ENCODE results near the gene C10orf53. TPM values are rescaled to one million over a fixed set of nuclear protein-coding genes. Genes with fewer than 3 reads are reported as not detected.

Gene C10orf53
- total RNA-seq, 1 donor from 2014 or later: not detected

DNA sequence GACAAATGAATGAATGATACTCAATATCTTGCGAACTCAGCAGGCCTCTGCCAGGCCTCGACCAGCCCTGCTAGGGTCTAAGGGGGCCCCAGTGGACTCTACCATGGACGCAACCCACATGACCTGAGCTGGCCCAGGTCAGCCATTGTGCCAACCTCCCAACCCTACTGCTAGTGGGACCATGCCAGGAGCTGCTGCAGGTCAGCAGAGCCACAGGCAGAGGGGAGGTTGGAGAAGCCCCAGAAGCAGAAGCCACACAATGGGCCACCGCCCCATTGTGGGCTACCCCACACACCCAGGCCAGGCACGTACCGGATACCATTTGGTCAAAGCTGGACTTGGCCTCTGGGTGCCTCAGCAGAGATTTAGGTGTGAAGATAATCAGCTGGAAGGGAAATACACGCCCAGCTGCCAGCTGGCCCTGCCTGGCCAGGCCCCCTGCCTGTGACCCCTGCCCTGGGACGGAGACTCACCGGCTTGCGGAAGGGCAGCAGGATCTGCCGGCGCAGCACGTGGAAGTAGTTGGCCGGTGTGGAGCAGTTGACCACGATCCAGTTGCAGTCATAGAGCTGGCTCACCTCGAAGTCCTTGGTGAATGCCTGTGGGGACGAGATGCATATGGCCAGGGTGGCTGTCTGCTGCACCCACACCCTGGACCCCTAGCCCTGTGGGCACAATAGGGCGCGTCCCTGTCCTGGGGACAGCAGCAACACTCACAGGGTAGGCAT lies 58.2 kb downstream of the C10orf53 start:
- DNase-seq (ENCODE audit: low spot score): no peak

DNA sequence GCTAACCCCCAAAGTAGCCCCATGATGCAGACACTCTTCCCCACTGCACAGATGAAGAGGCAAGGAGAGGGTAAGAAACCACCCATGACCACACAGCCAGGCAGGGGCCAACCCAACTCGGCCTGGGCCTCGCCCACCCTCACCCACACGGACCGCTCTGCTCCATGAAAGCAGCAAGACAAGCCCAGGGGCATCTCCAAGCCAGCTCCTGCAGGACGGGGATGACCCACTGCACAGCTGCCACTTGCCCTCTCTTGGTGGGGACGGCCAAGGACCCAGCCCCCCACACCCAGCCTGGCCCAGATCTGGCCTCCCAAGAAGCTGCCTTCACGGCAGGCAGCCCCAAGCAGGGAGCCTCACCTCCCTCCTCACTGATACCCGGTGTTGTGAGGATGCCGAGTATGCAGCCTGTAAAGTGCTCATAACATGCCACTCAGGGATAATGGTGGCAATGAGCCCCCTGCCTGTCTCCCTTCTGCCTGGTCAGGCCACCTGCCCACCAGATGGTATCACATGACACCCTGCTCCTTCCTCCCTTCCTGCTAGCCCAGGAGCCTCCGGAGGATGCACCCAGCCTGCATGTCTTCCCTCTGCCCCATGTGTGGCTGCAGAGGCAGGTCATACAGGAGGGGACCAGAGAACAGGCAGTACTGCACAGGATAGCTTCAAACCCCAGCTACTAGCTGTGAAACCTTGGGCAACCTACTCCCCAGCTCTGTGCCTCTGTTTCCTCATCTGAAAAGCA lies 59.3 kb downstream of the C10orf53 start:
- no peak for DNase-seq (ENCODE audit: low spot score)

DNA sequence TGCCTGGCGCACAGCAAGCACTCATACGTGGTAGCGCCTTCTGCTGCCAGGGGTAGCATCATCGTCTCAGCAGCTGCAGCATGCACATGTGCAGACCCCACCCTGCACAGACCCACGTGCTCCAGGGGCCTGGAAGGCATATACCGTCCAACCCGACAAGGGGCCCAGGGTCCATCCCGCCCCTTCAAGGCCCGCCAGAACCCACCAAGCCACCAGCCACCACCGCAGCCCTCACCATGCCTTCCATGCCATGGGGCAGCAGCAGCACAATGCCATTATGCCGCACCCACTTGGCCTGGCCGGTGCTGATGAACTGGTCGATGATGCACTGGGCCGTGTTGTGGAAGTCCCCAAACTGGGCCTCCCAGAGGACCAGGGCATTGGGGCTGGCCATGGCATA lies 60.0 kb downstream of the C10orf53 start:
- DNase-seq (ENCODE audit: low spot score): no peak

DNA sequence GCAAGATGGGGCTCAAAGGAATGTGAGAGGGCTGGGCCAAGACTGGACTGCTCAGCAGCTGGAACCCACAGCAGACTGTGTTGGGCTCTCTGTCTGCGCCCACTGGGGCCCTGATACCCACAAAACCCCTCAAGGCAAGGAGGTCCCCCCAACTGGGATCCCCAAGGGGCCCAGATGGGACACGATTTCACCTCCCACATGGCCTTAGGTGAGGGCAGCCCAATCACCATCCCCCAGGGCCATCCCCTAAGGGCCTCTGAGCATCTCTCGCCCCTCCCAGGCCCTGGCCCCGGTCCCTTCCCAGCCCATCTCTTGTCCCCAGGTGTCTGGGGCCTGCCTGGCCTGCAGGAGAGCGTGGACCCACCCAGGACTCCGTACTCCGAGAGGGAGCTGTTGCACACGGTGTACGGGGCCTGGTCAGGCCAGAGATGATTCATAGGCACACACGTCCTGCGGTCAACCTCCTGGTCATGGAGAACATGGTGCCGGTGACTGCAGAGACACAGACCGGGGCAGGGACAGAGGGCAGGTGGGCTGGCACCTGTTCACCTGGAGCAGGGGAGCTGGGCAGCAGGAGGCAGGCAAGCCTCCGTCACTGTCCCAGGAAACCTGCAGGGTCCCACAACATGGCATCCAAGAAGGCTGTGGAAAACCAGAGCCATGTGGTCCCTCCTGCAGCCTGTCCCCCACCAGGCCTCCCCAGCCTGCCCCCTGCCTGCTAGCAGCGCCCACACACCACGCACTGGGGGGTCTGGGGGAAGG lies 61.1 kb downstream of the C10orf53 start:
- DNase-seq (ENCODE audit: low spot score): no peak

DNA sequence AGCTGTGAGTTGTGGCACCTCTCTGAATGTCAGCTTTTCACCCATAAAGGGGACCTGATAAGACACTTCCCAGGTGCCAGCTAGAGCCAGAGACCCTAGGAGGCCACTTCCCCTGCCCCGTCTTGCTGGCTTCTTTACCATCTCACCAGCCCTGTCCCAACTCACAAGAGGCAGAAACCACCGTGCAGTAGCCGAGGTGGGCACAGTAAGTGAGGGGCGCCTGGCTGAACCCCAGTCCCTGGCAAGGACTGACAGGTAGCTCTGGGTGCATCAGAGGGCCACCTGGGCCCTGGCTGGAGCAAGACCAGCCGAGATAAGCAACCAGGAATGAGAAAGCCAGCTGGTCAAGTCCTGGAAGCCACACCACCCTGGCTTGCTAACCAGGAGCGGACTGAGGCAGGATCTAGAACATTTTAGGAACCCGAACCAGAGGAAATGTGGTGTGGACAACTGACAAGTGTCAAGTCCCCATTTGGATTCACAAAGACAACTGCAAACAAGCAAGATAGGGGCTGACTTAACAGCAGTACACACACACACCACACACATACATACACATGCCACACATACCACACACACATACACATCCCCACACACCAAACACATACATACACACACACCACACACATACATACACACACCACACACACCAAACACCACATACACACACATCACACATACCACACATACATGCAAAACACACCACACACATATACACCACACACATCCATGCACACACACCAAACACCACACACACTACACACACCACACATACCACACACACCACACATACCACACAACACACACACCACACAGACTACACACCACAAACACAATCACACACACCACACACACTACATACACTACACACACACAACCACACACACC lies 61.9 kb downstream of the C10orf53 start:
- DNase-seq (ENCODE audit: low spot score): no peak

DNA sequence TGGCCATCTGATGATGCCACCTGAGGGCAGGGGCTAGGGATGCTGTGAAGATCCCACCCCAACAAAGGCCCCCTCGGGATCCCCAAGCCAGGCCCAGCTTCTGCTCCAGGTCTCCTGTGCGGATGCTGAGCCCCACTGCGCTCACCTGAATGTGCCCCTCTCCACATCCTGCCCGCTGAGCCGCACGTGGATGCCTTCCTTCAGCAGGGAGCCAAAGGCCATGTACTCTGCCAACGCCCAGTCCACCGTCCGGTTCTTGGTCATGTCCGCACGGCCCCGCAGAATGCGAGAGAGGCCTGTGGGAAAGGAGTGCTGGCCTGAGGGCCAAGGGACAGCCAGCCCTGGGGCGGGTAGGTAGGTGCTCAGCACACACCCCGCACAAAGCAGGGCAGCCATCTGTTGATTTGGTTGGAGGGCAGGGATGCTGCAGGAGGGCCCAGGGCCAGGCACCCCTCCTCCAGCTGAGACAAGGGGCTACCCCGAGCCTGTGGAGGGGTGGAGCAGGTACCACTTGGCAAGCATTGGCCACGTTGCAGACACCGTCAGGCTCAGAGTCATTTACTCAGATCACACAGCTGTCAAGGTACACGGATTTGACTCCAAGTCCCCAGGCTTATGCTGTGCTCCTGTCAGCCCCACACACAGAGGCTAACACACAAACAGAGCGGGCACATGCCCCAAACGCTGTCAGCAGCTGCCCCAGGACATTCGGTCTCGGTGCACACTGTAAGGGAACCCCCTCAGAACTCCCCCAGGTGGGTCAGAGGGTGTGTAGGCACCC lies 63.4 kb downstream of the C10orf53 start:
- DNase-seq (ENCODE audit: low spot score): no peak

DNA sequence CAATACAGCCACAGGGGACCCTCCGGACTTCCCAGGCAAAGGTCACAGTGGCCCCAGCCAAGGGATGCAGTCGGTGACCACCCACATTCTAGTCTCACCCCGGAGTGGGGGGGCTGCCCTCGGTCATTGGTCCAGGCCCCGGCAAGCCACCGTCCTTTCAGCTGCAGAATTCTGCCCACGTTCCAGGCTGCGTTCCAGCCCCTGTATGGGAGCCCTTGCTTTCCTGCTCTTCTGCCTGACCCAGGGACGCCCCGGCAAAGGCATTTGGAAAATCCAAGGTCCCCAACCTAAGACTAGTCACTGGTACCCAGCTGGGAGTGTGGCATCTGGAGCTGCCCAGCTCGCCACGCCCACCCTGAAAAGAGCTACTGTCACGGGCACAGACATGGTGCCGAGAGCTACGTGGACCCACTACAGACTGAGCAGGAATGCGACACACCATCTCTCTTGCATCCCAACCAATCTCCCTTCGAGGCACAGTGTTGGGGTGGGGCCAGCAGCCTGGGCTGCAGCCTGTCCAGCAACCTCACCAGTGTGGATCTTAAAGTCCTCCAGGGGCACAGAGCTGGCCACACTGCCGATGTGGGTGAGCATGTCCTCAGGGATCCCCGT lies 64.1 kb downstream of the C10orf53 start:
- DNase-seq (ENCODE audit: low spot score): no peak

DNA sequence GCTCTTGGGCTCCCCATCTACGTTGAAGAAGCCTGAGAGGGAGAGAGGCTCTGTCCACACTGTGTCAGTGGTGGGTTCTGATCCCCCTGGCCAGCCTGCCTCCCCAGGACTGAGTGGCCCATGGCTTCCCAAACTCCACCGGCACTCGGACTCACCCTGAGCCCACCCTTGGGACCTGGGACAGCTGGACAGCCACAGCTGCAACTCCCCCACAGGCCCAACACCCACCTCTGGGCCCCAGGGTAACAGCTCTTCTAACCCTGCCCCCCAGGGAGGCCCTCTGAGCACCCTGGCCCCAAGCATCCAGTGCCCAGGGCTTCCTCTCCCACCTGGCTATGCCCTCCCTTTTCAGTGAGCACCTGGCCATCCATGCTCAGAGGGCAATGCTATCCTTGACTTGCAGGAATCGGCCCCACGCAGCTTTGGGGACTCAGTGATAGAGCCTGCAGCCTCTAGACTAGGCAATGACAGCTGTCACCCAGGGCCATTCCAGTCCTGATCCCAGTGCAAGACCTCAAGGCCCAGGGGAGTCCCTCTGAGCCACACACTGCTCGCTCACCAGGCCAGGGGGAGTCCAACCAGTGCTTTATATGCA lies 64.7 kb downstream of the C10orf53 start:
- DNase-seq (ENCODE audit: low spot score): no peak

DNA sequence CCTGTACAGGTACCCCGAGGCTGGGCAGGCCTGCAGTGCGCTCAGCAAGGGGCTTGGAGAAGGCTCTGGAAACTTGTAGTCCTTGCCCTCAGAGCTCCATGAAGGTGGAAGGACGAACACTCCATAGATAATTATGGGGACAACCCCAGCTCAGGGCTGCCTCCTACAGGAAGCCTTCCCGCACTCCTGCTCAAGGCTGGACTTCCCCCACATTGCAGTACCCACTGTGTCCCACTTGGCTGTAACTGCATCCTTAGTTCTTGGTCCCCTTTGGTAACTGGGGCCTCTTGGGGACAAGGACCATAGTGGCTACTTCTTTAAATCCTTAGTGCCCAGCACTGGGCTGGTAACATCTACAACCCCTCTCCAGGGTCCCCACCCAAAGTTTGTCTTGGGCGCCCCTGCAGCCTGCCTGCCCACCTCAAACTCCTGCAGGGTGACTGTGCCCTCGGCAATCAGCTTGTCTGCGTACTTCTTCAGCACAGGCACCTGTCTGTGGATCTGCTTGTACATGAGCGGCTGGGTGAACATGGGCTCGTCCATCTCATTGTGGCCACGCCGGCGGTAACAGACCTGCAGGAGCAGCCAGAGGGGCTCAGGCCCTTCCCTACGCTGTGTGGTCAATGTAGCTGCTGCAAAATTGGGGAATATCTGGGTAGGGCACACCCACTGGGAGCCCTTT lies 65.6 kb downstream of the C10orf53 start:
- no peak for DNase-seq (ENCODE audit: low spot score)

DNA sequence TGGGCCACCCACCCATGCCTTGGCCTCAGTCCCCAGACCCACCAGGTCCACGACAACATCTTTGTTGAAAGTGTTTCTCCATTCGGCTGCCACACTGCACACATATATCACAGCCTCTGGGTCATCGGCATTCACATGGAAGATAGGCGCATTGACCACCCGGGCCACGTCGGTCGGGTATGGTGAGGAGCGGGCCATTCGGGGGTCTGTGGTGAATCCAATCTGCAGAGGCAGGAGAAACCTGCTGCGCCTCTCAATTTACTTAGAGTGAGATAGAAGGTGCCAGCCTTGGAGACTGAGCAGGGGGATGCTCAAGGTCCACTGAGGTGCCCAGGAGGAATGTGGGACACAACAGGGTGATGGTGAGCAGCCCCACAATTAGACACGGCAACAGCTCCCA lies 66.3 kb downstream of the C10orf53 start:
- DNase-seq (ENCODE audit: low spot score): no peak

DNA sequence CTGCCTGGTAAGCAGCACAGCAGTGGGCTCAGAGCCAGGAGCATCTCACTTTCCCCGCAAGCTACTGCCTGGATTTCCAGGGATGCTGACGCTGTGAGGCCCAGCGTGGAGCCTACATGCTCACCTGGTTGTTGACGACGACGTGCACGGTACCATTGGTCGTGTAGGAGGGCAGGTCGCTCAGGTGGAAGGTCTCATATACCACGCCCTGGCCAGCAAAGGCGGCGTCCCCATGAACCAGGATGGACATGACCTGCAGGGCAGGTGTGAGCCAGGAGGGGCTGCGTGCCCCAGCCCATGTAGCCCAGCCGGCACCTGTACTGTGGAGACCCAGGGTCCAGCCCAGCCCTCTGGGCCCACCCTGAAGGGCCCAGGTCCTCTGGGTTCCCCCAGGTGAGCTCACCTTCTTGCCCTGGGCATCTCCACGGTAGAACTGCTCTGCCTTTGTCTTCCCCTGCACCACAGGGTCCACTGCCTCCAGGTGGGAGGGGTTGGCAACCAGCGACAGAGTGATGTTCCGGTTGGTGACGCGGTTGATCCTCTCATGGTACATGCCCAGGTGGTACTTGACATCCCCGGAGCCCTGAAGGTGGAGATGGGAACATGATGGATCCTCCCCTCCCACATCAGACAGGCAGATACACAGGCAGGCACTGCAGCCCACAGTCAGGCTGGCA lies 67.3 kb downstream of the C10orf53 start:
- no peak for DNase-seq (ENCODE audit: low spot score)

Other genes starting within 250 kb of the C10orf53 start
- 28.0 TPM for gene ERCC6, start 140.5 kb upstream of the C10orf53 start, total RNA-seq
- not detected for gene SLC18A3, start 69.3 kb upstream of the C10orf53 start, total RNA-seq
- not detected for gene CHAT, start 65.6 kb upstream of the C10orf53 start, total RNA-seq
- 6.0 TPM for gene OGDHL, start 82.7 kb downstream of the C10orf53 start, total RNA-seq

Measured in ureter (tissue), 1 donor.